COLO668 (cell line): ENCODE data around the gene SDK2.

Source experiments
- DNase-seq: peaks from one replicate; lab custom pipeline; 2025; ENCODE audit not compliant: unreplicated experiment; lab: John Stamatoyannopoulos, UW

SDK2 gene

DNA sequence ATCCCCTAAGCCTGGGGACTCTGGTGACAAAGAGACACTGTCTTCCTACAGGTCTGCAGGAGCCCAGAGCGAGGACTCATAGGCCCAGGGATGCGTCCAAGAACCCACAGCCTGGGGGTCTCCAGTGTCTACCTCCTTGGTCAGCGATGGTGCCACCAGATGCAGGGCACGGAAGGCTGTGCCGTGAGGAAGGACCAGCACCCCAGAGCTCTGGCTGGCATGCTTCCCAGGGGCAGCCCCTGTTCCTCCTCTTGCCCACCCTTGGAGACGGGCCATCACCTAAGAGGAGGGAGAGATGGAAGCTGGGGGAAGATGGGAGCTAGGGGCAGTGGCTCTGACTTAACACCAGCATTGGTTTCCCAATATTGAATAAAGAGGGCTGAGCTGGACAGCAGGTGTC lies 125.2 kb downstream of the SDK2 start:
- DNase-seq, result no peak

DNA sequence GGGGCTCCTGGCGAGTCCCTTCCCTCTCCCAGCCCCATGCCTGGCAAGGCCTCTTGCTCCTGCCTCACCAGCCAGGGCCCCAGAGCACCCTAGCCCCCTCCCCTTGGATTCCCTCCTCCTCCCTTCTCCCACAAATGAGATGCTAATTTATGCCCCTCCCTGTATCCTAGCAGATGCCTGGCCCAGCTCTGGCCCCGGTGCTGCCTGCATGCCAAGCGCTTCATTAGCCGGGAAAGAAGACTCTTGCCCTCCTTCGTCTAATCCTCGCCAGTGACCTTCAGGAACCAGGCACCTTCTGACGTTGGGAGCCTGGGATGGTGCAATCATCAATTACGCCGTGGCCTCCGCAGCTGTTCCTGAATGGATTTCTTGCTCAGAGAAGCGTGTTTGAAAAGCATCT lies 127.8 kb downstream of the SDK2 start:
- DNase-seq, result no peak

DNA sequence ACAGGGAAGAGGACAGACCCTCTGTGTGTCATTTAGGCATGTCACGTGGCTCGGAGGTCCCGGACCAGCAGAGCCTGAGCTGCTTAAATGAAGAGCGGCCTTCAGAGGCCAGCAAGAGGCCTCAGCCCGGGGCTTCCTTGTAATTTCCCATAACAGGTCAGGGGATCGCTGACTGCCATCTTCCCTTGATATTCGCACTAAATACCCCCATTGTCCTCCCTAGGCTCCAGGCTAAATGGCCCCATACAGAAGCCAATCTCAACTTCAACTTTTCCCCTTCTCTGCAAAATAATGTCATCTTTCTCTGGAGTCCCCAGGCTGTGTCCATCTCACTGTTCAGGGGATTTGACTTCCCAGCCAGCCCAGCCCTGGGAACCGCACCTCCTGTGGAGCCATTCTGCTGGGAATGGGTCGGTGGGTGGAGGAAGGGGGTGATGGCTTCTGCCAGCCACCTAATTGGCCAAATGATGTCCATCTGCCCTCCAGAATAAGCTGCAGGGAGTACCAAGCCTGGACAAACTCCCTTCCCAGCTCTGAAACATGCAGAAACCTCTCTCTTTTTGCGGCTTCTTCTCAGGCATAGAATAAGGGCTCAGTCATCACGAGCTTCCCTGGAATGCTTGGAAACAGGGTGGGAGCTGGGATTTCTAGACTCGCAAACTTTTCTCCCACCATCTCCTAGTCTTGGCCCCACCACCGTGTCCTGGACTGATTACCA lies 129.9 kb downstream of the SDK2 start:
- DNase-seq, result no peak

DNA sequence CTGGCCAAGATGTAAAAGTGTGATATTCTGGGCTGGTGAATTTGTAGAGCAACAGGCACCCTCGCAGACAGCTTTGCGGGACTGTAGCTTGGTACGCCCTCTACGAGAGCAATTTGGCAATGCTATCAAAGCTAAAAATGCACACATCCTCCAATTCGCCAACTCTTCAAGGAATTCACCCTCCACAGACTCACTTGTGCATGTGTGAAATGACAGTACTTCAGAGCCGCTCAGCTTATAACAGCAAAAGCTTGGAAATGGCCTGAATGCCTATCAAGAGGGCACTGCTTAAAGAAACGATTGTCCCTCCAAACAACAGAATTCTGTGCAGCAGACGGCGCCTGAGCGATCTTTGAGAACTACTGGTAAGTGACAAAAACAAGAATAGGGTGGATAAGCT lies 130.8 kb downstream of the SDK2 start:
- DNase-seq, result no peak

DNA sequence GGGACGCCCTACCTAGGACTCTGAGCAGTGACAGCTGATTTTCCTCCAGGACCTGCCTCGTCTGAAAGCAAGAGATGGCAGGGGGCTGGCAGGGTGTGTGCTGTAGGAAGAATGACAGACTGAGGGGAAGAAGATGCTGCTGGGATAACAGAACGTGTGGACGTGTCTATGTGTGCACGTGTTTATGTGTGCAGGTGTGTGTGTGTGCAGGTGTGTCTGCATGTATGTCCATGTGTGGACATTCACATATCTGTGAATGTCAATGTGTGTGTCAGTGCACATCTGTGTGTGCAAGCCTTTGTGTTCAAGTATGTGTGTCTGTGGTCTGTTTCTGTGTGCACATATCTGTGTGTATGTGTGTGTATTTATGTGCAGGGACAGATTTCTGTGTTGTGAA lies 132.5 kb downstream of the SDK2 start:
- DNase-seq, result no peak

DNA sequence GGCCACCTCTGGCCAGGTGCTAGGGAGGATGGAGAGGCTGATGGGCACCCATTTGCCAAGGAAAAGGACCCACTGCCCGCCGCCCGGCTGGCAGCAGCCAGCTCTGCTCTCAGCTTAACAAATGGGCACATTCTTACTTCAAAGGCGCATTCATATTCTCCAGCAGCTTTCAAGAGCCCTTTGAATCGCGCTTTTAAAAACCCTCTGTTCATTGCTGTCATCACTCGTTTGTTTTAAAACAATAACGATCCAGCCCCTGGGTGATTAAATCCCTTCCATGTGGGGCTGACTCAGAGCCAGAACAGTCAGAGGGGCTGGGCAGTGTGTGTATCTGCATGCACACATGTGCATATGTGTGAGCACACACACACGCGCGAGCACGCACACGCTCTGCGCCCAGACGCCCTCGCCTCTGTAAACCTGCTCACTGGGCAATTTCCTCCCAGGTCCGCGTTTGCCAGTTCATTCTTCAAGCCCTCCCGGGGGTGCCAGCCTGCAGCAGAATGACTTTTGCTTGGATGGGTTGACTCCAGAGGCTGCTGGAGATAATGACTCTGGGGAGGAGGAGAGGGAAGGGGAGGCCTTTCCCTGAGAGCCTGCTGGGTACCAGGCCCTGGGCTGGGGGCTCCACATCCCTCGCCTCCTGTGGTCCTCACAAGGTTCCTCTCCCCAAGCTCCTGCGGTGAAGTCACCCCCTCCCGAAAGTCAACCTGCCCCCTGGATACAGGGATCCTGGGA lies 133.1 kb downstream of the SDK2 start:
- no peak for DNase-seq

DNA sequence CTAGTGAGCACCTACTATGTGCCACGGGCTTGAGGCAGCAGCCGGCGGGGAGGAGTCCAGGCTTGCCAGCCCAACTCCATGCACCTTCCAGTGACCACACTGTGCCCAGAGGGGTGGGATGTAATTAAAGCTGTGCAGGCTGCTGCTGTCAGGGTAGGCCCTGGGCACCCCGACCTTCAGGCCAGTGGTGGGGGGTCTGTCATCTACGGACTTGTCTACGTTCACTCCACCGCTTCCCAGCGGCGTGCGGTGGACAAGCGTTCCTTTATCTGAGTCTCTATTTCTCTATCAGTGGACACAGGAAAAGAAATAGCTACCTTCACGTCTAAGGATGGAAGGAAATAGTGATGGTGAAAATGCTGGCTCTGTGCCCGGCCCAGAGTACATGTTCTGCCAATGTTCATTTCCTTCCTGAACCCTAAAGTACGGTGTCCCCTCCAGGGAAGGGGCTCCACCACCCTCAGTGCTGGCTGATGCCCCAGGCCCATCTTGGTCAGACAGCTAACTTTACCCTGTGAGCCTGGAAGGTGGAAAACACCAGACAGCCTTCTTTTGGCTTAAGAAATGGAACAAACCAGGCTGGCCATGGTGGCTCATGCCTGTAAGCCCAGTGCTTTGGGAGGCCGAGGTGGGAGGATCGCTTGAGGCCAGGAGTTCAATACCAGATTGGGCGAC lies 135.2 kb downstream of the SDK2 start:
- no peak for DNase-seq

DNA sequence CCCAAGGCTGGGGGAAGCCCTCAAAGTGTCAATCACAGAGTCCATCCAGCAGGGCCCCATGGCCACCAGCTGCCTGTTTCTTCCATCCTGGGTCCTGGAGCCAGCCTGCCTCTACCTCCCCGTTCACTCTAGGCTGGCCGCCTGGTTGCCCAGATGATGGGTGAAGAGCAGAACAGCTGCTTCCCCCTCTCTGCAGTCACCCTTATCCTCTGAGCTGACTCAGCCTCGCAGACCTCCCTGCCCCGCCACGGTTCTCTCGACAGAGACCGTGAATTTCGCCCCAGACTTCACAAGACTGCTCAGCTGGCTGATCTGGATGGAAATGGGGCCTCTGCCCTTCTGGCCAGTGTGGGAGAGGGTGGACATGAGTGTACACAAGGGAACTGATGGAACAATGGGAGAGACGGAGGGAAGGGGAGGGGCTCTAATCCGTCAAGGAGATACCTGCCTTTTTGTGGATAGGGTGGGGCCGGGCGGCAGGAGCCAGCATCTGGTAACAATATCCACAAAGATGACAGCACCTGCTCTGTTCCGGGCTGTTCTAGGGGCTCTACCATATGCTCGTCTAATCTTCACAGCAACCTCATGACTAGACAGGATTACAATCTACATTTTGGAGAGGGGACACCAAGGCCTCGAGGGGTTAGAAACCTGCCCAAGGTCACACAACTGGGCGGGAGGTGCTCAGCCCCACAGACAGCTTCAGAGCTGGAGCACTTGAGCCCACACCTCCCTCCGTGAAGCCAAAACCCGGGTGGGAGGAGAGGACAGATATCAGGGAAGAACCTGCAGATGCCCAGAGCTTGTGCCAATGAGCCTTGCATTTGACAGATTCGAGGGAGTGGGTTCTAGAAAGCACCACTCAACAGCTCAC lies 136.0 kb downstream of the SDK2 start:
- DNase-seq, result peak; percentile 67

DNA sequence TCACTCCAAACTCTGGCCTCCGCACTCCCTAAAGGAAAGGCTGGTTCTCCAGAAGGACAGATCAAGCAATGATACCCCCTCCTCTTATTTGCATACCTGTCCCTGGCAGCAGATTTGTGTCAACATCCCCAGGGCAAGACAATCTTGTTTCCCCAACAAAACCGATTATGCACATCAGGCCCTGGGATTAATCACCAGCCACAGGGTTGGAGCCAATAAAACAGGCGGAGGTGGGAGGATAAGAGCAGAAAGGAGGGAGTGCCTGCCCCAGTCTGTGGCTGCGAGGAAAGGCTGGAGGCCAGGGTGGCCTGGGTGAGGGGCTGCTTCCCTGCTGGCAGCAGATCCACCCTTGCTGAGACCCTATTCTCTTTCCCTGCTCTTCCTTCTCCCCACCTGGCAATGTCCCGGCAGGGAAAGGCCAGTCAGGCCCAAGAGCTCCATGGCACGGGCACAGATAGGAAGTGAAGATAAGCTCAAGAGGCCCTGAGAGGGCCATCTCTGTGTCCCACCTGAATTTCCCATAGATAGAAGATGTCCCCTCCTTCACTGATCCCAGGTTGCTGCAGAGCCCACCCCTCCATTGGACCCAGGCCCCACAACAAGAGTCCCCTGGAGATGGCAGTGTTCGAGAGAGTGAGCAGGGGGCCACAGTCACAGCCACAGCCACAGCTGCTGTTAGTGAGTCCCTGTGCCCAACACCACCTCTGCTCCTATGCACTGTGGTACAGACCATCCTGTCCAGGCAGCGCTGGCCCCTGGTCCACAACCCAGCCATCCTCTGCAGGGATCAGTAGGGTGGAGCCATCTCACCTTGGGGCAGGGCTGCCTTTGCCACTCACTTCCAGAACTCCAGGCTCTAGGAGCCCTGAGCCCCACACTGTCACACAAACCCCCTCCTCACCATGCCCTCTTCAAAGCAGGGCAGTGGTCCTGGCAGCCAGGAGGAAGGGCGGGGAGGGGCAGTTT lies 137.5 kb downstream of the SDK2 start:
- peak; percentile 36 for DNase-seq

DNA sequence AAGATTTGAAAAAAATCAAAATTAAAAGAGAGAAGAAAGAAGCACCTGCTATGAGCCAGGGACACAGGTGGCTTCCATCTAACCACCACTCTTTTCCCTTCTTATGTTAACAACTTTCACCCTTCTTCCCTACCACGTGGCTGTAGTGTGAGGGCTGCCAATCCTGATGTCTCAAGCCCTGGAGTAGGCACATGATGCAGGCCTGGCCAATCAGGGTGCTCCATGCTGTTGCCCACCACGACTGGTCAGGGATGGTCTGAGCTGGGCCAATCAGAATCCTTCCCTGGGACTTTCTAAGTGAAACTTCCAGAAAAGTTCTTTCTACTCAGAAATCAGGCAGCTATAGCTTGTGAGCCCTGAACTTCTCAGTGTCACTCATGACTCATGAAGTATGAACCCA lies 140.7 kb downstream of the SDK2 start:
- no peak for DNase-seq

DNA sequence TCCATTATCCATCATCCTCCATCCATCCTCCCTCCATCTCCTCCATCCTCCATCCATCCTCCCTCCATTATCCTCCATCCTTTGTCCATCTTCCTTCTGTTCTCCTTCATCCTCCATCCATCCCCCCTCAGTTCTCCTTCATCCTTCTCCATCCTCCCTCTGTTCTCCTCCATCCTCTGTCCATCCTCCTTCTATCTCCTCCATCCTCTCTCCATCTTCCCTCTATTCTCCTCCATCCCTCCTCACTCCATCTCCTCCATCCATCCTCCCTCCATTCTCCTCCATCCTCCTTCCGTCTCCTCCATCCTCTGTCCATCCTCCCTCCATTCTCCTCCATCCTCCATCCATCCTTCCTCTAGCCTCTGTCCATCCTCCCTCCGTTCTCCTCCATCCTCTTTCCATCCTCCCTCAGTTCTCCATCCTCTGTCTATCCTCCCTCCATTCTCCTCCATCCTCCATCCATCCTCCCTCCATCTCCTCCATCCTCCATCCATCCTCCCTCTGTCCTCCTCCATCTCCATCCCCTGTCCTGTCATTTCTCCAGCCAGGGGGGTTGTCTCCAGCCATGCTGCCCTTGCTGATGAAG lies 143.7 kb downstream of the SDK2 start:
- no peak for DNase-seq

DNA sequence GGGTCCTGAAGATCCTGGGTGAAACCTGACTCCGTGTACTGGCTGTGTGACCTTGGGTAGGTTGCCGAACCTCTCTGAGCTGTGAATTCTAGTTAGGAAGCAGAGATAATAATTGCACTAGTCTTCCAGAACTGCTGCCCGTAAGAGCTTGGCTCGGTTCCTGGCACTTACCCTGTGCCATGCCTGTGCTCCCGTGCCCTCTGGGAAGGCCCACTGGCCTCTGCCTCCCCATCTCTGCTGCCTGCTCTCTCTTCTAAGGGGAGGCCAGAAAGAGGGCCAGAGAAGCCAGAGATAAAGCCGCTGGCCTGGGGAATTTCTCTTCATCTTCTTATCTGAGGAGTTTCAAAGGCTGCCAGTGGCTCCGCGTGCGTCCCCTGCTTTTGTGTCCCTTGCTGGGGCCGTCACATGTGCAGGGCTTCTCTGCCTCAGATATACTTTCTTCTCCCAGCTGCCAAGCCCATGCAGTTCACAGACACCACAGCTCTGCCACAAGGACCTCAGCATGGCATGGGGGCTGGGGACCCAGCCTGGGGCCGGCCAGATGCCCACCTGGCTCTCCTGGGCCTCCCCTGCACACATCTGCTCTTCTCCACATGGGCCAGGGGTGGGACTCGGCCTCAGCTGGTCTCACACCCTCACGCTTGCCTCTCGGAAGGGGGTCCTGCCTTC lies 145.2 kb downstream of the SDK2 start:
- no peak for DNase-seq

DNA sequence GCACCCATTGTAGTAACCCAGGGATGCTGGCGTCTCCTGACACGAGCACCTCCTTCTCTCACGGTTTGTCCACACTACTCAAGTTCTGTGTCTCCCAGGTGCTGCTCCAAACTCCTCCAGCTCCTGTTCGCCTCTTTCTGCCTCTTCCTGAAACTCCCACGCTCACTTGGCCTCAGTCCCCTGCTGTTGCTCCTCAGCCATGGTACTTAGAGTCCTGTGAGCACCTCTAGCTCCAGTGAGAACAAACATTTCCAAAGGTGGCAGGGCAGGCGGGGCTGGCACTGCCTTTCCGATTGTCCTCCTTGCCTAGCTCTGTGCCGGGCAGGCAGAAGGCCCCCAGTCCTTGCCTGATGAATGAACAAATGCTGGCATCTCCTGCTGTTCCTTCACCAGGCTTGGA lies 146.1 kb downstream of the SDK2 start:
- no peak for DNase-seq

DNA sequence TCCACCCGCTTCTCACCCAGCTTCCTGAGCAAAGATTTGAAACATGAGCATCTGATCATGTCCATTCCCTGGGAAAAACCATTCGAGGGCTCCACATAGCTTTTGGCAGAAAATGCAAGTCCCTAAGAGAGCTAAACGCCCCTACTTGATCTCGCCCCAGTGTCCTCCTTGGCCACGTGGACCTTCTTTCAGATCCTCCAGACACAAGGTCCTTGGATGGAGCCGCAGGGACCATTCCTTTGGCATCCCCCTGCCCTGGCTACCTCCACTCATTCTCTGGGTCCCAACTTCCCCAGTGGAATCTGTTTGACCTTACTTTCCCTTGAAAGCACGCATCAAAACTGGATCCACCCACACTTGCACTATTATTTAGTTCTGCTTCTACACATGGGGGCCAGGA lies 146.5 kb downstream of the SDK2 start:
- no peak for DNase-seq

DNA sequence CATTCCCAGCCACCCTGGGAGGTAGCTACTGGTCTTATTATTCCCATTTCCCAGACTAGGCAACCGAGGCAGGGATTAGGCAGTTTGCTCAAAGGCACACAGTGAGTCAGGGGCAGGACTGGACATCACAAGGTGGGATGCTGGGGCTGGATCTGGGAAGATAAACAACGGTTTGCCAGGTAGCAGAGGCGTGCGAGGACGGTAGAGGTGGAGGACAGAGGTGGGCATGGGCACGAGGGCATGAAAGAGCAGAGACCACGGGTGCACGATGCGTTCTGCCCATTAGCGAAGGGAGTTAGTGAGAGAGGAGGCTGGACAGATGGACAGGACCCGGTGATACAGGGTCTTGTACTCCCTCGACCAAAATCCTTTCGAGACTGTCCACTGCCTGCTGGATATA lies 148.0 kb downstream of the SDK2 start:
- DNase-seq, result no peak

DNA sequence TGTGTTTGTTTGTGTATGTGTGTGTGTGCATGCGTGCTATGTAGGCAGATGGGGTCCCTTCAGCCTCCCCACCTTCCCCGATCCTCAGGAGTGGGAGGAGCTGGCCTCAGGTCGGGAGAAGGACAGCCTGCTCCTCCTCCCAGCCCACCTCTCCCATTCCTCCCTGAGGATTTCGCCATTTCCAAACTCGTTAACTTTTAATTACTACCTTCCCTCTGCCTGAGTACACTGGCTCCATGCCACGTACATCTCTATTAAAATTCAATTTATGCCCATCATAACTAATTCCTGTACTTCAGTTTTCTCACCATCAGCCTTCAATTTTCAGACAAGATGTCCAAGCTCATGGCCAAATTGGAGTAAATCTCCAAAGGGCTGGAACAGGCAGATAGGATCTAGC lies 148.6 kb downstream of the SDK2 start:
- DNase-seq, result no peak

DNA sequence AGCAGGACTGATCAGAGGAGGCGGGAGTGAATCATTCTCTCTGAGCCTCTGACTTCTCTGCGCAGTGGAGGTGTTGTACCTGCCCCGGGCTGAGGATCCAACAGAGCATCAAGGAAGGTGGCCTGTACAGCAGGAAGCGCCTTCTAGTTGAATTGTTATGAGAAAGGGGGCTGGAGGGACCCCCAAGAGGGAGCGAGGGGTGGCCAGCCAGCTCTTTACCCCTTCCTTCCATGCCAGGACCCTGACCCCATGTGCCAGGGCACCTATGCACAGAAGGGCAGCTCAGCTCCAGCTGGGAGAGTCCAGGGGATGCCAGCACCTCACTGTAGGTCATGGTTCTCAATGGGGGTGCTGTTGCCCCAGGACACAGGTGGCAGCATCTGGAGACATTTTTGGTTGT lies 149.3 kb downstream of the SDK2 start:
- no peak for DNase-seq

DNA sequence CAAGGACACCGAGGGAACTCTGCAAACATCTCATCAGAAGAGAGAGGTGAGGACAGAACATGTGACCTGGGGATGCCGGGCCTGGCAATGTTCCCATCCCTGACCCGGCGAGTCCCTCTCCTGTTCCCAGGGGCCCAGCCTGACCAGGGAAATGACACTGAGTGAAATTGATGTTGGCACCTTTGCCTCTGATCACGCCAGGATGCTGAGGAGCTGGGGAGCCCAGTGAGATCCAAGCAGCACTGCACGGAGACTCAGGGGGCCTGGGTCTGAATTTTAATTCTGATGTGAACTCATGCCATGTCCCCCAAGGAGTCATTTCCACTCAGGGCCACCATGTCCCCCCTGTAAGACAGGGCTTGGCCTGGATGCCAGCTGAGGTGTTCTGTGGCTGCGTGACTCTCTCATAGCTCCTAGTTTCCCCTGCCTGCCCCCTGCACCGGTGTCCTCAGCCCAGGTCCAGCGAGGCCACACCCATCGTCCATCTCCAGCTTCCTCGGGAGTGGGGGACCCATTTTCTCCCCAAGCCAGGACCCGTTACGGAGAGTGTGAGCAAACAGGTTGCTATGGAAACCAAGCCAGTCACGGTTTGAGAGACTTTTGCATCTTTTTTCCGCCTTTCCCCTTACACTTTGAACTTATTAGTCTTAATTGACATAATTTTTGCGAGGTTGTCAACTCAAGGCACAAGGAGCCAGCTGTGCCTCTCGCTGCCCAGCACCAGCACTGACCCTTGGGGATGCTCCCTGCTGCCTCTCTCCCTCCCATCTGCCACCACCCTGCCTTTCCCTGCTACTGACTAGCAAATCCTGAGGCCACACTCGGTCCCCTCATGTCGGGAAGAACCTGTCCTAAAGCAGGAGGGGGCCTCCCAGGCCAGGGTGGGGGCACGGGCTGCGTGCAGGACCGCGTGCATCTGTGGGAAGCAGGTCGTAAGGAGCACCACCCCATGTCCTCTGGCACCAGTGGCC lies 150.0 kb downstream of the SDK2 start:
- peak; percentile 16 for DNase-seq
